ENCODE data around the gene EXT2. TPM values are rescaled to one million over a fixed set of nuclear protein-coding genes. Genes with fewer than 3 reads are reported as not detected.

EXT2 gene
- total RNA-seq, 4 donors from 2014 or later: 46.6 to 72.6 (median 68.8) TPM

- DNase-seq (ENCODE audit: low spot score in 2 of 2): no peak
- TF ChIP-seq POLR2A (IDR thresholded peaks at IDR 0.05): no peak
- TF ChIP-seq, protein P1, sequence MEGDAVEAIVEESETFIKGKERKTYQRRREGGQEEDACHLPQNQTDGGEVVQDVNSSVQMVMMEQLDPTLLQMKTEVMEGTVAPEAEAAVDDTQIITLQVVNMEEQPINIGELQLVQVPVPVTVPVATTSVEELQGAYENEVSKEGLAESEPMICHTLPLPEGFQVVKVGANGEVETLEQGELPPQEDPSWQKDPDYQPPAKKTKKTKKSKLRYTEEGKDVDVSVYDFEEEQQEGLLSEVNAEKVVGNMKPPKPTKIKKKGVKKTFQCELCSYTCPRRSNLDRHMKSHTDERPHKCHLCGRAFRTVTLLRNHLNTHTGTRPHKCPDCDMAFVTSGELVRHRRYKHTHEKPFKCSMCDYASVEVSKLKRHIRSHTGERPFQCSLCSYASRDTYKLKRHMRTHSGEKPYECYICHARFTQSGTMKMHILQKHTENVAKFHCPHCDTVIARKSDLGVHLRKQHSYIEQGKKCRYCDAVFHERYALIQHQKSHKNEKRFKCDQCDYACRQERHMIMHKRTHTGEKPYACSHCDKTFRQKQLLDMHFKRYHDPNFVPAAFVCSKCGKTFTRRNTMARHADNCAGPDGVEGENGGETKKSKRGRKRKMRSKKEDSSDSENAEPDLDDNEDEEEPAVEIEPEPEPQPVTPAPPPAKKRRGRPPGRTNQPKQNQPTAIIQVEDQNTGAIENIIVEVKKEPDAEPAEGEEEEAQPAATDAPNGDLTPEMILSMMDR (IDR thresholded peaks at IDR 0.05): no peak
- WGBS, 2 donors: 93 to 96% methylated on average over 1 of the region's 1 CpG
- no peak overlapping the region for H3K4me3 ChIP-seq (ENCODE audit: low read depth, poor library complexity, severe bottlenecking)
- intact Hi-C loops (cut with DNase I; ENCODE audit: low total_unique reads): no loop called here
Observed at GRCh38 chr11:44085330-44085729, 10.1 kb upstream of the EXT2 start.

GRCh38 chr11:44088377-44088776, 7.1 kb upstream of the EXT2 start:
- no peak for TF ChIP-seq POLR2A (IDR thresholded peaks at IDR 0.05)
- TF ChIP-seq, protein P1 (IDR thresholded peaks at IDR 0.05): no peak
- no peak for DNase-seq (ENCODE audit: low spot score in 2 of 2)
- intact Hi-C loops (cut with DNase I; ENCODE audit: low total_unique reads): no loop called here
- WGBS, 2 donors: 83 to 89% methylated on average over 4 of the region's 4 CpGs
- no peak overlapping the region for H3K4me3 ChIP-seq (ENCODE audit: low read depth, poor library complexity, severe bottlenecking)

DNA sequence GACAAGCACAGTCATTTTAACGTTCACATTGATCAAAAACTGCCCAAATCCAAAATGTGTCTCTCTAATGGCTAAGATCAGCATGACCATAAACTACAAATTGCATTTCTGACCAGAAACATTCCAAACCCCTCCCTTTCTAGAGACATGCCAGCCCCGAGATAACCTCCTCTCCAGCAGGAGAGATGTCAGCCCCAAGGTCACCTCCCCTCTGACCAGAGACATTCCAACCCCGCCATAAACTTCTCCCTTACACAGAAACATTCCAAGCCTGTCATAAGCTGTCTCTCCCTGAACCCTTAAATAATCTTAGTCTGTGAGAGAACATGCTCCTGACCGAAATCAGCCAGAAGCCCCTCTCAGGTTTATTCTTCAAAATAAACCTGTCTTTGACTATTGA, 6.6 kb upstream of the EXT2 start:
- TF ChIP-seq POLR2A (IDR thresholded peaks at IDR 0.05): no peak
- TF ChIP-seq, protein P1 (IDR thresholded peaks at IDR 0.05): no peak
- H3K4me3 ChIP-seq (ENCODE audit: low read depth, poor library complexity, severe bottlenecking): no peak overlapping the region
- WGBS, 2 donors: 94% methylated on average over 4 of the region's 4 CpGs
- no peak for DNase-seq (ENCODE audit: low spot score in 2 of 2)
- intact Hi-C loops (cut with DNase I; ENCODE audit: low total_unique reads): no loop called here

DNA sequence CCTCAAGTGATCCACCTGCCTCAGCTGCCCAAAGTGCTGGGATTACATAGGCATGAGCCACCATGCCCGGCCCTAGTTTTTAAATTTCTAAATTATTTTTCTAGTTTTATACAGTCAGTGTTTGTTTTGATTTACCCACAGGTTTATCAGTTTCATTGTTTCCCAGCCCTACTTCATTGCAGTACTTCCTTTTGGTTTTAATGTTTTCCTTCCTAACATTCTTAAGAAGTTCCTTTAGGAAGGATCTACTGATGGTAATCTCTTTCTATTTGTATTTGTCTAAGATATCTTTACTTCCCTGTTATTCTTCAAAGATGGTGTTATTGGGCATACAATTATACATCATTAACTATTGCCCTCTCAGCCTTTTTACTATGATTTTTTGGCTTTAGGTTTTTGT, 4.9 kb upstream of the EXT2 start:
- DNase-seq (ENCODE audit: low spot score in 2 of 2): no peak
- no peak overlapping the region for H3K4me3 ChIP-seq (ENCODE audit: low read depth, poor library complexity, severe bottlenecking)
- intact Hi-C loops (cut with DNase I; ENCODE audit: low total_unique reads): loop anchor here (5.0 kb wide), 1 partner anchor 447 kb away; no protein-coding TSS in a partner anchor
- WGBS, 2 donors: 87 to 89% methylated on average over 1 of the region's 1 CpG
- TF ChIP-seq, protein P1 (IDR thresholded peaks at IDR 0.05): no peak

DNA sequence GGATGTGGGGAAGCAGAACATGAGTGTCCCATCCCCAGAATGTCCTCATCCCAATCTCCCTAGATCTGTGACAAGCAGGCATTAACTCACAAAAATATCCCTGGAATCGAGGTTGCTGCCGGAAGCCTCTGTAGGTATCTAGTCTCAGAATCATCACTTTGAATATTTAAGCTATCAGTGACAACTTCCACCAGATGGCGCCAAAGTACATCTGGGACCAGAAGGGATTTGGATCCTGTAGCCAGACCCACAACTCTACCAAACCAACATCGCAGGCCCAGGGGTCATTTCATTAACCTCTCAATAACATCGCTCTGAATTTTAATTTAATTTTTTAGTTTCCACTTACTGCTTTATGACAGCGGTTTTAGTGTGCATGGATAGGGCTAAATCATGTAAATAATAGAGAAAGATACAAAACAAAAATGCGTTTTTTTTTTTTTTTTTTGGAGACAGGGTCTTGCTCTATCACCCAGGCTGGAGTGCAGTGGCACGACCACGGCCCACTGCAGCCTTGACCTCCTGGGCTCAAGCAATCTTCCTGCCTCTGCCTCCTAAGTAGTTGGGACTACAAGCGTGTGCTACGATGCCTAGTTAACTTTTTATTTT, 1.1 kb upstream of the EXT2 start:
- 25 to 28% methylated on average over 11 of the region's 11 CpGs for WGBS, 2 donors
- peak; percentile 85 to 95 for DNase-seq (ENCODE audit: low spot score in 2 of 2)
- no peak for TF ChIP-seq POLR2A (IDR thresholded peaks at IDR 0.05)
- TF ChIP-seq, protein P1 (IDR thresholded peaks at IDR 0.05): no peak
- no peak overlapping the region for H3K4me3 ChIP-seq (ENCODE audit: low read depth, poor library complexity, severe bottlenecking)
- intact Hi-C loops (cut with DNase I; ENCODE audit: low total_unique reads): loop anchor here (5.0 kb wide), 1 partner anchor 443 kb away; no protein-coding TSS in a partner anchor
